Measurements from ENCODE around the gene TXNDC8. TPM values are rescaled to one million over a fixed set of nuclear protein-coding genes. Genes with fewer than 3 reads are reported as not detected.

The TXNDC8 gene
- total and polyA plus RNA-seq, 2 experiments from 2014 or later: not detected

- no peaks in the 10 kb centered on the region for H3F3A ChIP-seq (replicated peaks; ENCODE audit: low read depth)
- Mint-ChIP-seq H3K27me3 (ENCODE audit: insufficient read depth, low read depth, poor library complexity) (peaks cover 7% of the 10 kb centered on the region), H3K4me3 (no peak overlapping the region), H3K4me1 (peaks cover 3% of the 10 kb centered on the region; the same call in 1 of the 3 replicates), H3K36me3 (ENCODE audit: low read depth) (no peaks in the 10 kb centered on the region), H3K27ac (no peak overlapping the region), H3K9me3 (no peaks in the 10 kb centered on the region; the same call in 2 of the 3 replicates)
- H3K4me1 ChIP-seq (ENCODE audit: insufficient read depth): no peaks in the 10 kb centered on the region
- no peak overlapping the region for H3K4me3 ChIP-seq
- no peak for ATAC-seq
- no peak for TF ChIP-seq POLR2AphosphoS5 (IDR thresholded peaks at IDR 0.05; ENCODE audit: low read depth)
- TF ChIP-seq STAT1 (IDR thresholded peaks at IDR 0.05; ENCODE audit: unreplicated experiment): no peak
- no peak for TF ChIP-seq ZNF331 (CRISPR knock-in tag; IDR thresholded peaks at IDR 0.05; ENCODE audit: low read depth)
- TF ChIP-seq ETS1 (IDR thresholded peaks at IDR 0.05): no peak
- no peak for TF ChIP-seq EZH2phosphoT487 (IDR thresholded peaks at IDR 0.05; ENCODE audit: unreplicated experiment)
- no peak for TF ChIP-seq EZH2 (IDR thresholded peaks at IDR 0.05; ENCODE audit: low read depth, unreplicated experiment)
- TF ChIP-seq JUNB (IDR thresholded peaks at IDR 0.05; ENCODE audit: unreplicated experiment): no peak
- H4K20me1 ChIP-seq (replicated peaks; ENCODE audit: insufficient read depth): no peaks in the 10 kb centered on the region
- no peak overlapping the region for H2AFZ ChIP-seq
- no peak overlapping the region for H3K4me2 ChIP-seq
- no peak for DNase-seq (ENCODE audit: low spot score)
- no peaks in the 10 kb centered on the region for H3K9me2 ChIP-seq (ENCODE audit: insufficient read depth)
- no peak overlapping the region for H3K27ac ChIP-seq (ENCODE audit: low read depth)
- no peaks in the 10 kb centered on the region for H3K36me3 ChIP-seq (ENCODE audit: insufficient read depth)
- no peaks in the 10 kb centered on the region for H3K79me2 ChIP-seq (replicated peaks; ENCODE audit: insufficient read depth)
- H3K27me3 ChIP-seq (ENCODE audit: insufficient read depth): no peaks in the 10 kb centered on the region
Measured at GRCh38 chr9:110290001-110290400, 47.7 kb downstream of the TXNDC8 start.

- peaks cover 7% of the 10 kb centered on the region for H3K27me3 Mint-ChIP-seq (ENCODE audit: insufficient read depth, low read depth, poor library complexity)
- H3K27ac Mint-ChIP-seq: no peak overlapping the region
- no peaks in the 10 kb centered on the region for H3K36me3 ChIP-seq (ENCODE audit: insufficient read depth)
- H3F3A ChIP-seq (replicated peaks; ENCODE audit: low read depth): no peaks in the 10 kb centered on the region
- H3K4me2 ChIP-seq: no peak overlapping the region
- peaks cover 3% of the 10 kb centered on the region; the same call in 1 of the 3 replicates for H3K4me1 Mint-ChIP-seq
- no peak for TF ChIP-seq CREB1 (CRISPR knock-in tag; IDR thresholded peaks at IDR 0.05; ENCODE audit: low read depth)
- no peaks in the 10 kb centered on the region for H3K4me1 ChIP-seq (ENCODE audit: insufficient read depth)
- no peaks in the 10 kb centered on the region for H3K79me2 ChIP-seq (replicated peaks; ENCODE audit: insufficient read depth)
- peak overlapping the region; percentile 23; the same call in 1 of the 2 replicates for H2AFZ ChIP-seq
- no peak overlapping the region for H3K4me3 Mint-ChIP-seq
- H3K36me3 Mint-ChIP-seq (ENCODE audit: low read depth): no peaks in the 10 kb centered on the region
- ATAC-seq (no peak), DNase-seq (ENCODE audit: low spot score) (no peak)
- H3K9me2 ChIP-seq (ENCODE audit: insufficient read depth): no peaks in the 10 kb centered on the region
- no peak overlapping the region for H3K4me3 ChIP-seq
- no peak overlapping the region for H3K27ac ChIP-seq (ENCODE audit: low read depth)
- no peaks in the 10 kb centered on the region for H3K27me3 ChIP-seq (ENCODE audit: insufficient read depth)
- H3K9me3 Mint-ChIP-seq: no peaks in the 10 kb centered on the region; the same call in 2 of the 3 replicates
- H4K20me1 ChIP-seq (replicated peaks; ENCODE audit: insufficient read depth): no peaks in the 10 kb centered on the region
Measured at GRCh38 chr9:110288503-110288902, 49.2 kb downstream of the TXNDC8 start.

DNA sequence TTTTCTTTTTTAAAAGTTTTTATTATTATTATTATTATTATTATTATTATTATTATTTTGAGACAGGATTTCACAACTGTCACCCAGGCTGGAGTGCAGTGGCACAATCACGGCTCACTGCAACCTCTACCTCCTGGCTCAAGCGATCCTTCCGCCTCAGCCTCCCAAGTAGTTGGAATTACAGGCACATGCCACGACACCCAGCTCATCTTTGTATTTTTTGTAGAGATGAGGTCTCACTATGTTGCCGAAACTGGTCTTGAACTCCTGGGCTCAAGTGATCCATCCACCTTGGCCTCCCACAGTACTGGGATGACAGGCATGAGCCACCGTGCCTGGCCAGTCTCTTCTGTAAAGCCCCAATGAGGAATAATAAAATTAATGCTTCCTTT is 50.4 kb downstream of the TXNDC8 start:
- Mint-ChIP-seq H3K36me3 (ENCODE audit: low read depth) (no peaks in the 10 kb centered on the region), H3K4me3 (no peak overlapping the region), H3K27ac (no peak overlapping the region), H3K9me3 (no peaks in the 10 kb centered on the region; the same call in 2 of the 3 replicates), H3K27me3 (ENCODE audit: insufficient read depth, low read depth, poor library complexity) (peaks cover 7% of the 10 kb centered on the region), H3K4me1 (peaks cover 3% of the 10 kb centered on the region; the same call in 1 of the 3 replicates)
- H3K27ac ChIP-seq (ENCODE audit: low read depth): no peak overlapping the region
- no peaks in the 10 kb centered on the region for H3K36me3 ChIP-seq (ENCODE audit: insufficient read depth)
- no peaks in the 10 kb centered on the region for H3F3A ChIP-seq (replicated peaks; ENCODE audit: low read depth)
- H2AFZ ChIP-seq: no peak overlapping the region
- no peak overlapping the region for H3K4me3 ChIP-seq
- H3K27me3 ChIP-seq (ENCODE audit: insufficient read depth): no peaks in the 10 kb centered on the region
- no peak for DNase-seq (ENCODE audit: low spot score)
- no peak overlapping the region for H3K4me2 ChIP-seq
- H3K79me2 ChIP-seq (replicated peaks; ENCODE audit: insufficient read depth): no peaks in the 10 kb centered on the region
- H4K20me1 ChIP-seq (replicated peaks; ENCODE audit: insufficient read depth): no peaks in the 10 kb centered on the region
- H3K4me1 ChIP-seq (ENCODE audit: insufficient read depth): no peaks in the 10 kb centered on the region
- H3K9me2 ChIP-seq (ENCODE audit: insufficient read depth): no peaks in the 10 kb centered on the region
- ATAC-seq: no peak
- TF ChIP-seq CREB1 (CRISPR knock-in tag; IDR thresholded peaks at IDR 0.05; ENCODE audit: low read depth) (no peak), ZNF331 (CRISPR knock-in tag; IDR thresholded peaks at IDR 0.05; ENCODE audit: low read depth) (no peak), STAT1 (IDR thresholded peaks at IDR 0.05; ENCODE audit: unreplicated experiment) (no peak), ETS1 (IDR thresholded peaks at IDR 0.05) (no peak)
